Endothelial cell of umbilical vein (primary cell): ENCODE data around the gene MYEOV.

Experiments used
- EZH2 ChIP-seq: IDR thresholded peaks from 2 replicates; pipeline ENCODE4 v1.6.1; 2012; ENCODE audit warnings: borderline replicate concordance, low read depth, mild to moderate bottlenecking, moderate library complexity, low read length, inconsistent platforms; ENCODE audit not compliant: severe bottlenecking
- JUN ChIP-seq: IDR thresholded peaks from 2 replicates; pipeline ENCODE4 v1.6.1; 2011; ENCODE audit warnings: borderline replicate concordance, low read depth; ENCODE audit not compliant: insufficient read length, insufficient read depth
- TF ChIP-seq, protein P1 (sequence below), 2 donors: IDR thresholded peaks; 1 replicate in 1 of 2; 2 replicates in 1 of 2; pipeline ENCODE4 v1.5.1; 2011; ENCODE audit warnings: low read length in 2 of 2, mild to moderate bottlenecking in 2 of 2, moderate library complexity in 2 of 2, control low read depth in 1 of 2, inconsistent platforms in 1 of 2, low read depth in 1 of 2; ENCODE audit not compliant: insufficient read depth in 1 of 2; ENCODE audit errors: extremely low read depth in 1 of 2

GRCh38 chr11:69342588-69343330 lies 48.8 kb downstream of the MYEOV start:
- TF ChIP-seq EZH2 (no peak), JUN (no peak)
- TF ChIP-seq, protein P1, sequence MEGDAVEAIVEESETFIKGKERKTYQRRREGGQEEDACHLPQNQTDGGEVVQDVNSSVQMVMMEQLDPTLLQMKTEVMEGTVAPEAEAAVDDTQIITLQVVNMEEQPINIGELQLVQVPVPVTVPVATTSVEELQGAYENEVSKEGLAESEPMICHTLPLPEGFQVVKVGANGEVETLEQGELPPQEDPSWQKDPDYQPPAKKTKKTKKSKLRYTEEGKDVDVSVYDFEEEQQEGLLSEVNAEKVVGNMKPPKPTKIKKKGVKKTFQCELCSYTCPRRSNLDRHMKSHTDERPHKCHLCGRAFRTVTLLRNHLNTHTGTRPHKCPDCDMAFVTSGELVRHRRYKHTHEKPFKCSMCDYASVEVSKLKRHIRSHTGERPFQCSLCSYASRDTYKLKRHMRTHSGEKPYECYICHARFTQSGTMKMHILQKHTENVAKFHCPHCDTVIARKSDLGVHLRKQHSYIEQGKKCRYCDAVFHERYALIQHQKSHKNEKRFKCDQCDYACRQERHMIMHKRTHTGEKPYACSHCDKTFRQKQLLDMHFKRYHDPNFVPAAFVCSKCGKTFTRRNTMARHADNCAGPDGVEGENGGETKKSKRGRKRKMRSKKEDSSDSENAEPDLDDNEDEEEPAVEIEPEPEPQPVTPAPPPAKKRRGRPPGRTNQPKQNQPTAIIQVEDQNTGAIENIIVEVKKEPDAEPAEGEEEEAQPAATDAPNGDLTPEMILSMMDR (IDR thresholded peaks at IDR 0.05; ENCODE audit: extremely low read depth in 1 of 2, insufficient read depth in 1 of 2, low read depth in 1 of 2, low read length in 2 of 2) = no peak
